Measurements from ENCODE around the gene AOPEP.

DNA sequence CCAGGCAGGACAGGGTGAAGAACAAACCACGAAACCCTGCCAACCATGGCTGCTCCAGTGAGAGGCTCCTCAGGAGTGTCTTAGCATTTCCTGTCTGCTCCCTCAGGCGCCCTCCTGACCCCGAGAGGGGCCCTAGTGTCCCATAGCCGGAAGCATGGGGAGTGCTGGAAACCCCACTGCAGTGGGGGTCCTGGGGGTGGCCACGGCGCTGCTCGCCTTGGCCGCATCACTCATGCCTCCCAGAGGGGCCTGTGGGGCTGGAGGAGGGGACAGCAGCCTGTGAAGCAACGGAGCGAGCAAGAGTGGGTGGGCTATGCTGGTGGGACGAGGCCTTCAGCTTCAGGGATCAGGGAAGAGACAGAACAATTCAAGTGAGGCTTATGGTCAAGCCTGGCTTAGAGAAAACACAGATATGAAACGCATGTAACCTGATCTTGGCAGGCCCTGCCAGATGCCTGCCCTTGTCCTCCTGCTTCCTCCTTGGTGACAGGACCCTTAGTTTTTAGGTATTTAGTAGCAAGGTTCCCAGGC, 372.0 kb downstream of the AOPEP start:
- TF ChIP-seq, protein P1, sequence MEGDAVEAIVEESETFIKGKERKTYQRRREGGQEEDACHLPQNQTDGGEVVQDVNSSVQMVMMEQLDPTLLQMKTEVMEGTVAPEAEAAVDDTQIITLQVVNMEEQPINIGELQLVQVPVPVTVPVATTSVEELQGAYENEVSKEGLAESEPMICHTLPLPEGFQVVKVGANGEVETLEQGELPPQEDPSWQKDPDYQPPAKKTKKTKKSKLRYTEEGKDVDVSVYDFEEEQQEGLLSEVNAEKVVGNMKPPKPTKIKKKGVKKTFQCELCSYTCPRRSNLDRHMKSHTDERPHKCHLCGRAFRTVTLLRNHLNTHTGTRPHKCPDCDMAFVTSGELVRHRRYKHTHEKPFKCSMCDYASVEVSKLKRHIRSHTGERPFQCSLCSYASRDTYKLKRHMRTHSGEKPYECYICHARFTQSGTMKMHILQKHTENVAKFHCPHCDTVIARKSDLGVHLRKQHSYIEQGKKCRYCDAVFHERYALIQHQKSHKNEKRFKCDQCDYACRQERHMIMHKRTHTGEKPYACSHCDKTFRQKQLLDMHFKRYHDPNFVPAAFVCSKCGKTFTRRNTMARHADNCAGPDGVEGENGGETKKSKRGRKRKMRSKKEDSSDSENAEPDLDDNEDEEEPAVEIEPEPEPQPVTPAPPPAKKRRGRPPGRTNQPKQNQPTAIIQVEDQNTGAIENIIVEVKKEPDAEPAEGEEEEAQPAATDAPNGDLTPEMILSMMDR (IDR thresholded peaks at IDR 0.05): no peak
- no peak for TF ChIP-seq POLR2A (IDR thresholded peaks at IDR 0.05)
